B cell (primary cell): ENCODE measurements around the gene RGS14. TPM values are rescaled to one million over a fixed set of nuclear protein-coding genes. Genes with fewer than 3 reads are reported as not detected.

Experiments
- ATAC-seq: fragments of 200-7000 bp; cut with Tn5 transposase; one replicate; pipeline ENCODE4 v1.10.0; 2021; ENCODE audit warnings: low read depth, mild to moderate bottlenecking, moderate number of reproducible peaks, moderate library complexity
- CTCF ChIA-PET: fragments of 350-600 bp; sonication (Branson Sonifier 250); formaldehyde crosslinking; loops from one replicate; lab custom pipeline; 2021; ENCODE audit warnings: antibody characterized with exemption, inconsistent platforms; lab: Charles Lee
- POLR2A ChIA-PET: fragments of 350-600 bp; sonication (Branson Sonifier 250); formaldehyde crosslinking; loops from one replicate; lab custom pipeline; 2021; ENCODE audit warnings: antibody characterized with exemption; lab: Charles Lee
- DNase-seq: peaks from one replicate; pipeline ENCODE4 v3.0.0; 2013
- H2AFZ ChIP-seq: 2 replicates; pipeline ENCODE4 v1.6.1; 2012; ENCODE audit warnings: mild to moderate bottlenecking, low read depth, low read length; ENCODE audit not compliant: insufficient read depth, poor library complexity, severe bottlenecking
- H3K27ac ChIP-seq, 2 donors: 1 replicate in 1 of 2; 2 replicates in 1 of 2; pipeline ENCODE4 v1.5.1; 2012 to 2013; ENCODE audit warnings: low read length in 2 of 2, mild to moderate bottlenecking in 2 of 2, moderate library complexity in 1 of 2
- H3K27me3 ChIP-seq, 4 experiments: fragments of 200-600 bp in 1 of 4; sonication (generic) in 1 of 4; replicated peaks in 1 of 4; 1 replicate in 2 of 4; 2 replicates in 2 of 4; pipeline versions ENCODE4 v1.6.1 to v1.7.0; 2013 to 2016; ENCODE audit warnings: low read length in 3 of 4, mild to moderate bottlenecking in 2 of 4, mixed read lengths in 1 of 4, moderate library complexity in 1 of 4; ENCODE audit not compliant: insufficient read depth in 4 of 4, control insufficient read depth in 3 of 4; ENCODE audit errors: control extremely low read depth in 1 of 4
- H3K36me3 ChIP-seq, 2 experiments: replicated peaks in 1 of 2; 1 replicate in 1 of 2; 2 replicates in 1 of 2; pipeline versions ENCODE4 v1.6.1 to v1.7.1; 2013; ENCODE audit warnings: low read length in 1 of 2; ENCODE audit not compliant: insufficient read depth in 2 of 2, control insufficient read depth in 1 of 2; ENCODE audit errors: control extremely low read depth in 1 of 2, extremely low read depth in 1 of 2
- H3K4me1 ChIP-seq, 2 donors: fragments of 200-600 bp in 1 of 2; sonication (generic) in 1 of 2; 1 replicate in 1 of 2; 2 replicates in 1 of 2; pipeline versions ENCODE4 v1.5.1 to v1.6.1; 2013 to 2017; ENCODE audit warnings: low read length in 2 of 2; ENCODE audit not compliant: control insufficient read depth in 2 of 2, insufficient read depth in 2 of 2
- H3K4me2 ChIP-seq: replicated peaks from 2 replicates; pipeline ENCODE3; 2012; ENCODE audit warnings: mild to moderate bottlenecking, low read depth, low read length; ENCODE audit not compliant: poor library complexity, severe bottlenecking
- H3K4me3 ChIP-seq, 5 experiments: fragments of 200-600 bp in 1 of 5; sonication (generic) in 1 of 5; 1 replicate in 3 of 5; 2 replicates in 2 of 5; pipeline versions ENCODE4 v1.5.1 to v1.7.0; 2011 to 2016; ENCODE audit warnings: low read length in 4 of 5, mild to moderate bottlenecking in 4 of 5, low read depth in 2 of 5, control low read depth in 1 of 5, moderate library complexity in 1 of 5; ENCODE audit not compliant: insufficient read depth in 1 of 5; ENCODE audit errors: control extremely low read depth in 1 of 5, extremely low read depth in 1 of 5
- H3K79me2 ChIP-seq: fragments of 200-600 bp; sonication (generic); one replicate; pipeline ENCODE4 v1.6.0; 2016; ENCODE audit warnings: low read length; ENCODE audit not compliant: control insufficient read depth, insufficient read depth
- H3K9ac ChIP-seq: fragments of 200-600 bp; sonication (generic); 2 replicates; pipeline ENCODE4 v1.6.1; 2017; ENCODE audit warnings: mild to moderate bottlenecking, low read length, moderate library complexity
- H3K9me3 ChIP-seq, 3 donors: one replicate each; pipeline versions ENCODE4 v1.6.1 to v1.7.1; 2013; ENCODE audit warnings: low read length in 2 of 3; ENCODE audit not compliant: control insufficient read depth in 2 of 3, insufficient read depth in 1 of 3; ENCODE audit errors: control extremely low read depth in 1 of 3
- H4K20me1 ChIP-seq: 2 replicates; pipeline ENCODE4 v1.6.0; 2012; ENCODE audit warnings: mild to moderate bottlenecking, low read length; ENCODE audit not compliant: insufficient read depth, control insufficient read depth, poor library complexity, severe bottlenecking
- H3K27ac Mint-ChIP-seq: one replicate; pipeline ENCODE4 v1.8.0; 2021; ENCODE audit warnings: mixed read lengths
- H3K27me3 Mint-ChIP-seq: one replicate; pipeline ENCODE4 v1.8.0; 2021; ENCODE audit warnings: mixed read lengths
- H3K4me1 Mint-ChIP-seq: one replicate; pipeline ENCODE4 v1.8.0; 2021; ENCODE audit warnings: mixed read lengths
- H3K4me3 Mint-ChIP-seq: one replicate; pipeline ENCODE4 v1.8.0; 2021; ENCODE audit warnings: mixed read lengths
- H3K9me3 Mint-ChIP-seq: one replicate; pipeline ENCODE4 v1.8.0; 2022; ENCODE audit warnings: mixed read lengths; ENCODE audit not compliant: insufficient read depth
- EZH2 ChIP-seq: IDR thresholded peaks from 2 replicates; pipeline ENCODE4 v1.6.1; 2012; ENCODE audit warnings: borderline replicate concordance, low read depth, mild to moderate bottlenecking, moderate library complexity, low read length; ENCODE audit not compliant: insufficient read depth, poor library complexity, severe bottlenecking
- WGBS: methylation state at CpG from one replicate; pipeline ENCODE4 v1.1.5; 2013; ENCODE audit warnings: missing lambda C conversion rate; ENCODE audit not compliant: insufficient coverage; 5-methylcytosine and 5-hydroxymethylcytosine counted together
- intact Hi-C: fragments of 100-400 bp; cut with micrococcal nuclease; formaldehyde crosslinking; loops from one replicate; pipeline ENCODE4 v1.10.0; 2022
- polyA plus RNA-seq: library from polyadenylated mRNA; depleted of rRNA; stranded (reverse); fragments of >200 nt; gene quantifications from 2 replicates; pipeline ENCODE4 v1.2.3, GENCODE V29; 2012
- total RNA-seq, 2 donors: library from RNA; stranded (reverse); fragments of 120-200 nt in 1 of 2; gene quantifications; 1 replicate in 1 of 2; 2 replicates in 1 of 2; pipeline versions ENCODE4 v1.2.3 to v1.2.4, GENCODE V29; 2013 to 2022
- TF ChIP-seq, protein P1 (sequence below): fragments of 200-600 bp; IDR thresholded peaks from one replicate; pipeline ENCODE4 v1.8.0; 2022; ENCODE audit warnings: antibody characterized with exemption, mild to moderate bottlenecking

The RGS14 gene
- total and polyA plus RNA-seq, 2 donors (not counting 1 experiment from before 2014, with no cell fraction given), result 85.8 to 184 TPM

DNA sequence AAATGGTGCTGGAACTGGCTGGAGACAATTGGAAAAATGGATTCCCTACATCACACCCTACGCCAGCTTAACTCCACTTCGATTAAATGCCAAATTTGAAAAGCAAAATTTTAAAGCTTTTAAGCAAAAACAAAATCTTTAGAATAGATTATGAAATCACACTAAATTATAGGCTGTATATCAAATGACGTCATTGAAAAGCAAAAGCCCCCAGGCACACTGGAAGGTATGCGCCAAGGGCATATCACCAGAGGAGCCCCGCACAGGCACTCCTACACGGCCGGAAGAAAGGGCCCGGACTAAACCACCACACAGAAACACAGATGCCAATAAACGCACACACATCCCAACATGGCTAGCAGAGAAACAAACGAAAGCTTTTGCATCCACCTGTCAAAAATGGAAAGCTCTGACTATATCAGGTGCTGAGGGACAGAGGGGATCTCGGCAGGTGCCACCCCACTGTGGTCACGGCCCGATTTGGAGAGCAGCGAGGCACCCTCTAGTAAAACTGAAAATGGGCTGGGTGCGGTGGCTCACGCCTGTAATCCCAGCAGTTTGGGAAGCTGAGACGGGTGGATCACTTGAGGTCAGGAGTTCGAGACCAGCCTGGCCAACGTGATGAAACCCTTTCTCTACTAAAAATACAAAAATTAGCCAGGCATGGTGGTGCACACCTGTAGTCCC is 29.0 kb upstream of the RGS14 start:
- POLR2A ChIA-PET, result no interaction called here
- no peak for TF ChIP-seq EZH2
- TF ChIP-seq, protein P1, sequence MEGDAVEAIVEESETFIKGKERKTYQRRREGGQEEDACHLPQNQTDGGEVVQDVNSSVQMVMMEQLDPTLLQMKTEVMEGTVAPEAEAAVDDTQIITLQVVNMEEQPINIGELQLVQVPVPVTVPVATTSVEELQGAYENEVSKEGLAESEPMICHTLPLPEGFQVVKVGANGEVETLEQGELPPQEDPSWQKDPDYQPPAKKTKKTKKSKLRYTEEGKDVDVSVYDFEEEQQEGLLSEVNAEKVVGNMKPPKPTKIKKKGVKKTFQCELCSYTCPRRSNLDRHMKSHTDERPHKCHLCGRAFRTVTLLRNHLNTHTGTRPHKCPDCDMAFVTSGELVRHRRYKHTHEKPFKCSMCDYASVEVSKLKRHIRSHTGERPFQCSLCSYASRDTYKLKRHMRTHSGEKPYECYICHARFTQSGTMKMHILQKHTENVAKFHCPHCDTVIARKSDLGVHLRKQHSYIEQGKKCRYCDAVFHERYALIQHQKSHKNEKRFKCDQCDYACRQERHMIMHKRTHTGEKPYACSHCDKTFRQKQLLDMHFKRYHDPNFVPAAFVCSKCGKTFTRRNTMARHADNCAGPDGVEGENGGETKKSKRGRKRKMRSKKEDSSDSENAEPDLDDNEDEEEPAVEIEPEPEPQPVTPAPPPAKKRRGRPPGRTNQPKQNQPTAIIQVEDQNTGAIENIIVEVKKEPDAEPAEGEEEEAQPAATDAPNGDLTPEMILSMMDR, result no peak

DNA sequence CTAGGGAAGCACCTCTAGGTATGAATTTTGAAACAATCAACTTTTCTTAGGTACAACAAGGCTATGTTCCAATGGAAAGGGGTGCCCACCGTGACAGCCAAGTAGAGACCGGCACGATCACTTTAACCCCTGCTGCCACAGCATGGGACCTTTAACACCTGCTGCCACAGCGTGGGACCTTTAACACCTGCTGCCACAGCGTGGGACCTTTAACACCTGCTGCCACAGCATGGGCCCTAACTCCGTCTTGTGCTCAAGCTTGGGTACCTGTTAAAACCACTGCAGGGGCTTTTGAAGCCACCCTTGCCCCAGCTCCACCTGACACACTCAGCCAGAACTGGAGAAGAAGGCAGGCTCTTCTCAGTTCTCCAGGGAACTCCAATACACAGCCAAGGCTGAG is 27.8 kb upstream of the RGS14 start:
- Histone ChIP-seq H3K79me2 (peaks cover 9% of the 10 kb centered on the region), H3K36me3 (peaks cover 4 to 45% of the 10 kb centered on the region in 2 experiments), H3K27ac (no peak overlapping the region), H3K4me1 (peaks cover 16 to 25% of the 10 kb centered on the region in 2 donors), H3K27me3 (no peaks in the 10 kb centered on the region), H3K4me3 (no peak overlapping the region), H2AFZ (no peak overlapping the region), H3K9me3 (no peaks in the 10 kb centered on the region), H3K9ac (no peak overlapping the region), H3K4me2 (no peak overlapping the region), H4K20me1 (peaks cover 8% of the 10 kb centered on the region)
- no peak overlapping the region for H3K27ac Mint-ChIP-seq
- ChIA-PET CTCF (interaction anchor here (1.1 kb wide), 1 partner anchor 14 kb away, joined by 3 read pairs; no protein-coding TSS in a partner anchor), POLR2A (no interaction called here)
- DNase-seq, result no peak
- TF ChIP-seq EZH2, result no peak
- TF ChIP-seq, protein P1, result no peak
- peaks cover 25% of the 10 kb centered on the region for H3K4me1 Mint-ChIP-seq
- no peaks in the 10 kb centered on the region for H3K9me3 Mint-ChIP-seq
- no peaks in the 10 kb centered on the region for H3K27me3 Mint-ChIP-seq
- WGBS, result 89% methylated on average over 6 of the region's 6 CpGs
- no peak overlapping the region for H3K4me3 Mint-ChIP-seq
- intact Hi-C loops, result no loop called here
- ATAC-seq, result no peak

More for the DNA sequence above, 29.0 kb upstream of the RGS14 start:
- H3K4me2 ChIP-seq, result no peak overlapping the region
- H3K4me3 Mint-ChIP-seq, result no peak overlapping the region
- peaks cover 22% of the 10 kb centered on the region for H3K4me1 Mint-ChIP-seq
- H3K9me3 Mint-ChIP-seq, result no peaks in the 10 kb centered on the region
- H3K4me3 ChIP-seq, result no peak overlapping the region
- H3K27me3 ChIP-seq, result no peaks in the 10 kb centered on the region
- H3K4me1 ChIP-seq, result peaks cover 16 to 21% of the 10 kb centered on the region in 2 donors
- intact Hi-C loops, result no loop called here
- H4K20me1 ChIP-seq, result peaks cover 8% of the 10 kb centered on the region
- H3K36me3 ChIP-seq, result peaks cover 4 to 33% of the 10 kb centered on the region in 2 experiments
- no peak overlapping the region for H2AFZ ChIP-seq
- no peak overlapping the region for H3K9ac ChIP-seq
- no peak overlapping the region for H3K27ac ChIP-seq
- ATAC-seq (no peak), DNase-seq (no peak)
- H3K79me2 ChIP-seq, result peaks cover 9% of the 10 kb centered on the region
- no peaks in the 10 kb centered on the region for H3K27me3 Mint-ChIP-seq
- no peak overlapping the region for H3K27ac Mint-ChIP-seq
- CTCF ChIA-PET, result interaction anchor here (0.9 to 2.1 kb wide), 5 partner anchors 10 to 215 kb away, joined by 3 to 5 read pairs (median 4); no protein-coding TSS in a partner anchor
- H3K9me3 ChIP-seq, result no peaks in the 10 kb centered on the region
- WGBS, result 96% methylated on average over 13 of the region's 19 CpGs
